OCI-LY1 (cell line): ENCODE measurements around the gene SEC23A.

Experiments used
- H2AFZ ChIP-seq: fragments of 200-600 bp; sonication (generic), shearing (Covaris generic); 2 replicates; pipeline ENCODE4 v1.6.0; 2014; ENCODE audit warnings: antibody characterized with exemption, mild to moderate bottlenecking, low read length
- H3F3A ChIP-seq: fragments of 200-600 bp; sonication (generic), shearing (Covaris generic); 2 replicates; pipeline ENCODE4 v1.6.0; 2014; ENCODE audit warnings: mild to moderate bottlenecking, antibody characterized with exemption, low read length, moderate library complexity; ENCODE audit not compliant: insufficient read depth
- H3K27ac ChIP-seq: fragments of 200-600 bp; sonication (generic); 2 replicates; pipeline ENCODE4 v1.5.1; 2014; ENCODE audit warnings: low read length, mixed run types, mild to moderate bottlenecking, low read depth; ENCODE audit not compliant: poor library complexity, severe bottlenecking
- H3K27me3 ChIP-seq: fragments of 200-600 bp; sonication (generic); 2 replicates; pipeline ENCODE4 v1.6.0; 2014; ENCODE audit warnings: antibody characterized with exemption, mild to moderate bottlenecking, low read length, moderate library complexity; ENCODE audit not compliant: insufficient read depth
- H3K36me3 ChIP-seq: fragments of 200-600 bp; sonication (generic); 2 replicates; pipeline ENCODE4 v1.6.1; 2014; ENCODE audit warnings: mild to moderate bottlenecking, antibody characterized with exemption, low read length, moderate library complexity, mixed read lengths; ENCODE audit not compliant: insufficient read depth
- H3K4me1 ChIP-seq: fragments of 200-600 bp; sonication (generic); 2 replicates; pipeline ENCODE4 v1.5.1; 2014; ENCODE audit warnings: mild to moderate bottlenecking, low read length, moderate library complexity; ENCODE audit not compliant: insufficient read depth, severe bottlenecking
- H3K4me2 ChIP-seq: fragments of 200-600 bp; sonication (generic), shearing (Covaris generic); 2 replicates; pipeline ENCODE4 v1.6.1; 2014; ENCODE audit warnings: low read length
- H3K4me3 ChIP-seq: fragments of 200-600 bp; sonication (generic); 2 replicates; pipeline ENCODE4 v1.5.1; 2014; ENCODE audit warnings: low read length, low read depth, mild to moderate bottlenecking, mixed read lengths; ENCODE audit not compliant: poor library complexity, severe bottlenecking
- H3K79me2 ChIP-seq: fragments of 200-600 bp; shearing (Covaris generic); 2 replicates; pipeline ENCODE4 v1.6.1; 2016; ENCODE audit warnings: mixed run types, low read length, mixed read lengths; ENCODE audit not compliant: insufficient read depth
- H3K9ac ChIP-seq: fragments of 200-600 bp; sonication (generic), shearing (Covaris generic); 2 replicates; pipeline ENCODE4 v1.6.1; 2014; ENCODE audit warnings: mild to moderate bottlenecking, low read length, mixed read lengths
- H3K9me2 ChIP-seq: fragments of 200-600 bp; sonication (generic), shearing (Covaris generic); 2 replicates; pipeline ENCODE4 v1.6.1; 2014; ENCODE audit warnings: low read depth, mild to moderate bottlenecking, low read length, mixed read lengths
- H3K9me3 ChIP-seq: fragments of 200-600 bp; shearing (Covaris generic); 2 replicates; pipeline ENCODE4 v1.6.1; 2014; ENCODE audit warnings: low read length, mixed read lengths
- H4K20me1 ChIP-seq: fragments of 200-600 bp; sonication (generic), shearing (Covaris generic); 2 replicates; pipeline ENCODE4 v1.6.0; 2016; ENCODE audit warnings: mild to moderate bottlenecking, low read length; ENCODE audit not compliant: insufficient read depth
- EZH2 ChIP-seq: fragments of 200-600 bp; sonication (generic), shearing (Covaris generic); IDR thresholded peaks from 2 replicates; pipeline ENCODE4 v1.8.0; 2017; ENCODE audit warnings: borderline replicate concordance, mixed run types, mild to moderate bottlenecking, antibody characterized with exemption, low read length, moderate library complexity, mixed read lengths
- TF ChIP-seq, protein P1 (sequence below): fragments of 200-600 bp; sonication (generic), shearing (Covaris generic); IDR thresholded peaks from 2 replicates; pipeline ENCODE4 v1.5.1; 2017; ENCODE audit warnings: mild to moderate bottlenecking, antibody characterized with exemption, low read length, moderate library complexity, mixed read lengths

Gene SEC23A

DNA sequence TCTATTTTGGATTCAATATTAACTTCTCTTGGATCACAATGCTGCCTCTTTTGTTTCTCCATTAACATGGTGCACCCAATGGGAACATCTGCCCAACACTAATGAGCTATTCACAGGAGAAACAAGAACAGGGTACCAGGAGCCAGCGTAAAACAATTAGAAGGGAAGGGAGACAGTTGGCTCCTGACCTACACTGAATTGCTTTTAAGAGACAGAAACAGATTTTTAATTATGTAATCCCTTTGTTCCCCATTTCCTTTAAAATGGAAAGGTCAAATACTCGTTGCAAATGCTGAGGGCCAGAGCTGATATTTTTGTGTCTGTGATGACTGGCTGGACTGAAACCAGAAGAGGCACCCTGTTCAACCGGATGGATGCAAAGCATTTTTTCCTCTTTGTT lies 108.3 kb downstream of the SEC23A start:
- no peak overlapping the region for H3K9ac ChIP-seq

DNA sequence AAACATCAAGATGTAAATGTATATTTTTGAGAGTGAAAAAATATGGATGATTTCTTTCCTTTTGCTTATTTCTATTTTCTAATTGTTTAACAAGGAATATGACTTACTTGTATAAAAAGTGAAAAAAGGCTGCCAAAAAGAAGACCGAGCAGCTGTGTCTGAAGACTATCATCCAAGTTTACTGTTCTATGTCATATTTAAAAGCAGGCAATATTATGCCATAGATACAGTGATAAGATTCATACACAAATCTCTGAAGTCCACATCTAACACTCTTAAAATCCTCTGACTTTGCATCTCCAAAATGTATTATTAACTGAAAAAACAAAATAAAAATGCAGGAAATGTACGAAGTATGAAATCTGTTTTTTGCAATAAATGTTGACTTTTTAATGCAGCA lies 109.1 kb downstream of the SEC23A start:
- Histone ChIP-seq H3K4me1 (no peaks in the 10 kb centered on the region), H3K36me3 (no peaks in the 10 kb centered on the region), H2AFZ (no peak overlapping the region), H3K4me2 (no peak overlapping the region), H3K4me3 (no peak overlapping the region), H3F3A (no peaks in the 10 kb centered on the region; the same call in 1 of the 2 replicates), H3K9ac (no peak overlapping the region), H3K27ac (no peak overlapping the region), H3K27me3 (no peaks in the 10 kb centered on the region), H3K79me2 (no peaks in the 10 kb centered on the region), H3K9me2 (no peaks in the 10 kb centered on the region), H4K20me1 (no peaks in the 10 kb centered on the region), H3K9me3 (no peaks in the 10 kb centered on the region)
- TF ChIP-seq, protein P1, sequence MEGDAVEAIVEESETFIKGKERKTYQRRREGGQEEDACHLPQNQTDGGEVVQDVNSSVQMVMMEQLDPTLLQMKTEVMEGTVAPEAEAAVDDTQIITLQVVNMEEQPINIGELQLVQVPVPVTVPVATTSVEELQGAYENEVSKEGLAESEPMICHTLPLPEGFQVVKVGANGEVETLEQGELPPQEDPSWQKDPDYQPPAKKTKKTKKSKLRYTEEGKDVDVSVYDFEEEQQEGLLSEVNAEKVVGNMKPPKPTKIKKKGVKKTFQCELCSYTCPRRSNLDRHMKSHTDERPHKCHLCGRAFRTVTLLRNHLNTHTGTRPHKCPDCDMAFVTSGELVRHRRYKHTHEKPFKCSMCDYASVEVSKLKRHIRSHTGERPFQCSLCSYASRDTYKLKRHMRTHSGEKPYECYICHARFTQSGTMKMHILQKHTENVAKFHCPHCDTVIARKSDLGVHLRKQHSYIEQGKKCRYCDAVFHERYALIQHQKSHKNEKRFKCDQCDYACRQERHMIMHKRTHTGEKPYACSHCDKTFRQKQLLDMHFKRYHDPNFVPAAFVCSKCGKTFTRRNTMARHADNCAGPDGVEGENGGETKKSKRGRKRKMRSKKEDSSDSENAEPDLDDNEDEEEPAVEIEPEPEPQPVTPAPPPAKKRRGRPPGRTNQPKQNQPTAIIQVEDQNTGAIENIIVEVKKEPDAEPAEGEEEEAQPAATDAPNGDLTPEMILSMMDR: no peak
- no peak for TF ChIP-seq EZH2

More for the DNA sequence above, 108.3 kb downstream of the SEC23A start:
- no peaks in the 10 kb centered on the region for H3K4me1 ChIP-seq
- no peak overlapping the region for H3K4me2 ChIP-seq
- H4K20me1 ChIP-seq: no peaks in the 10 kb centered on the region
- H3K9me3 ChIP-seq: no peaks in the 10 kb centered on the region
- H3K27me3 ChIP-seq: no peaks in the 10 kb centered on the region
- no peak overlapping the region for H2AFZ ChIP-seq
- no peak for TF ChIP-seq EZH2
- TF ChIP-seq, protein P1: no peak
- no peak overlapping the region for H3K4me3 ChIP-seq
- H3F3A ChIP-seq: no peaks in the 10 kb centered on the region; the same call in 1 of the 2 replicates
- no peaks in the 10 kb centered on the region for H3K79me2 ChIP-seq
- no peak overlapping the region for H3K27ac ChIP-seq
- H3K9me2 ChIP-seq: no peaks in the 10 kb centered on the region
- no peaks in the 10 kb centered on the region for H3K36me3 ChIP-seq

- H3K27me3 ChIP-seq: no peaks in the 10 kb centered on the region
- H3K4me2 ChIP-seq: no peak overlapping the region
- H3K9me3 ChIP-seq: no peaks in the 10 kb centered on the region
- no peaks in the 10 kb centered on the region for H3K4me1 ChIP-seq
- H3K4me3 ChIP-seq: no peak overlapping the region
- no peaks in the 10 kb centered on the region; the same call in 1 of the 2 replicates for H3F3A ChIP-seq
- no peak overlapping the region for H3K9ac ChIP-seq
- H3K36me3 ChIP-seq: no peaks in the 10 kb centered on the region
- H2AFZ ChIP-seq: no peak overlapping the region
- TF ChIP-seq, protein P1: no peak
- no peak for TF ChIP-seq EZH2
- H3K27ac ChIP-seq: no peak overlapping the region
- no peaks in the 10 kb centered on the region for H4K20me1 ChIP-seq
- H3K9me2 ChIP-seq: no peaks in the 10 kb centered on the region
- no peaks in the 10 kb centered on the region for H3K79me2 ChIP-seq
Measured at GRCh38 chr14:38992067-38992844, 110.8 kb downstream of the SEC23A start.
